Keratinocyte (primary cell): ENCODE results near the gene MED12. TPM values are rescaled to one million over a fixed set of nuclear protein-coding genes. Genes with fewer than 3 reads are reported as not detected.

ENCODE experiments used
- DNase-seq: peaks from one replicate; pipeline ENCODE4 v3.0.0-alpha.2; 2011; ENCODE audit warnings: low read depth, missing footprints, low spot score
- FAIRE-seq: peaks from 2 replicates; lab custom pipeline; 2011; peaks lifted over from hg19 to GRCh38; lab: Jason Lieb, UNC
- H2AFZ ChIP-seq: 2 replicates; pipeline ENCODE4 v1.6.0; 2012; ENCODE audit warnings: low read length, control low read depth, inconsistent platforms; ENCODE audit not compliant: control insufficient read depth
- H3K27ac ChIP-seq: 2 replicates; pipeline ENCODE4 v1.5.1; 2011; ENCODE audit warnings: low read length; ENCODE audit not compliant: control insufficient read depth, insufficient read depth
- H3K27me3 ChIP-seq: 3 replicates; pipeline ENCODE4 v1.6.0; 2011; ENCODE audit warnings: low read length; ENCODE audit not compliant: control insufficient read depth, insufficient read depth; ENCODE audit errors: extremely low read depth
- H3K36me3 ChIP-seq, 2 experiments: 2 replicates in 1 of 2; 3 replicates in 1 of 2; pipeline ENCODE4 v1.5.1; 2011; ENCODE audit warnings: low read length in 2 of 2, mild to moderate bottlenecking in 1 of 2; ENCODE audit not compliant: control insufficient read depth in 2 of 2, insufficient read depth in 2 of 2; ENCODE audit errors: extremely low read depth in 1 of 2
- H3K4me1 ChIP-seq: 3 replicates; pipeline ENCODE4 v1.5.1; 2011; ENCODE audit warnings: low read length; ENCODE audit not compliant: control insufficient read depth, insufficient read depth; ENCODE audit errors: extremely low read depth
- H3K4me2 ChIP-seq: 3 replicates; pipeline ENCODE4 v1.6.0; 2011; ENCODE audit warnings: low read depth, low read length; ENCODE audit not compliant: control insufficient read depth, insufficient read depth; ENCODE audit errors: extremely low read depth
- H3K4me3 ChIP-seq, 3 experiments: fragments of 200-600 bp in 1 of 3; sonication (generic) in 1 of 3; 2 replicates in 2 of 3; 3 replicates in 1 of 3; pipeline ENCODE4 v1.5.1; 2011 to 2016; ENCODE audit warnings: low read length in 3 of 3, mild to moderate bottlenecking in 3 of 3, control low read depth in 2 of 3, inconsistent platforms in 1 of 3, low read depth in 1 of 3, mixed read lengths in 1 of 3, mixed run types in 1 of 3, moderate library complexity in 1 of 3; ENCODE audit not compliant: control insufficient read depth in 2 of 3, insufficient read depth in 2 of 3; ENCODE audit errors: extremely low read depth in 1 of 3
- H3K79me2 ChIP-seq: 2 replicates; pipeline ENCODE4 v1.6.0; 2012; ENCODE audit warnings: low read length; ENCODE audit not compliant: control insufficient read depth, insufficient read depth
- H3K9ac ChIP-seq: 3 replicates; pipeline ENCODE4 v1.6.0; 2011; ENCODE audit warnings: low read length; ENCODE audit not compliant: control insufficient read depth, insufficient read depth; ENCODE audit errors: extremely low read depth
- H3K9me1 ChIP-seq: 3 replicates; pipeline ENCODE4 v1.6.0; 2011; ENCODE audit warnings: low read length; ENCODE audit not compliant: control insufficient read depth, insufficient read depth; ENCODE audit errors: extremely low read depth
- H3K9me3 ChIP-seq: 2 replicates; pipeline ENCODE4 v1.5.1; 2012; ENCODE audit warnings: low read depth, low read length; ENCODE audit not compliant: control insufficient read depth
- H4K20me1 ChIP-seq: 3 replicates; pipeline ENCODE4 v1.6.0; 2011; ENCODE audit warnings: low read length; ENCODE audit not compliant: control insufficient read depth, insufficient read depth; ENCODE audit errors: extremely low read depth
- CTCF ChIP-seq, 3 experiments: IDR thresholded peaks in 1 of 3; conservative IDR thresholded peaks in 1 of 3; optimal IDR thresholded peaks in 1 of 3; 2 replicates in 2 of 3; 3 replicates in 1 of 3; pipeline versions ENCODE3 to v1.5.1; 2011; ENCODE audit warnings: low read length in 3 of 3, mild to moderate bottlenecking in 3 of 3, moderate library complexity in 2 of 3, control low read depth in 1 of 3, inconsistent platforms in 1 of 3; ENCODE audit not compliant: insufficient read depth in 2 of 3; ENCODE audit errors: extremely low read depth in 1 of 3
- EZH2 ChIP-seq: IDR thresholded peaks from one replicate; pipeline ENCODE4 v1.6.1; 2012; ENCODE audit warnings: inconsistent platforms, mild to moderate bottlenecking, low read length, moderate library complexity
- dilution Hi-C: fragments of 300-500 bp; cut with MboI; formaldehyde crosslinking; loops from one replicate; pipeline ENCODE4 v1.7.0; 2020; ENCODE audit warnings: low sequenced_read_pairs; ENCODE audit not compliant: extremely low pct_ligation_motif_present
- polyA plus RNA-seq, 5 experiments: library from polyadenylated mRNA; depleted of rRNA in 3 of 5; stranded (reverse) in 3 of 5; stranded (forward) in 1 of 5; unstranded in 1 of 5; fragments of >200 nt; gene quantifications; 1 replicate in 1 of 5; 2 replicates in 3 of 5; 3 replicates in 1 of 5; pipeline versions ENCODE4 v1.2.1 to v1.2.3, GENCODE V29; 2011 to 2012; ENCODE audit warnings: missing spikeins in 2 of 5, low read depth in 1 of 5, low replicate concordance in 1 of 5

Gene MED12
- polyA plus RNA-seq, 1 donor (not counting 4 experiments of a cell fraction or from before 2014, with no cell fraction given) = 4.2 TPM

GRCh38 chrX:71095555-71095980, 22.8 kb upstream of the MED12 start, which contains the start of gene FOXO4:
Gene FOXO4 (plus strand): TSS chrX:71095851. CDS start chrX:71096529, 678 bp downstream.
- no peak for TF ChIP-seq EZH2
- no peak for DNase-seq
- Histone ChIP-seq H3K9me3 (no peaks in the 10 kb centered on the region), H3K9ac (peak within 1 kb of the TSS; percentile 67), H3K27me3 (no peaks in the 10 kb centered on the region), H3K4me1 (no peaks in the 10 kb centered on the region), H3K4me2 (peak within 1 kb of the TSS; percentile 80), H3K9me1 (no peaks in the 10 kb centered on the region), H3K36me3 (no peaks in the 10 kb centered on the region), H3K79me2 (no peaks in the 10 kb centered on the region), H3K4me3 (peak within 1 kb of the TSS; percentile 46 to 70 (median 51)), H3K27ac (no peak within 1 kb of the TSS), H4K20me1 (no peaks in the 10 kb centered on the region), H2AFZ (peak within 1 kb of the TSS; percentile 87)
- dilution Hi-C loops = no loop called here
- peak; percentile 13 for FAIRE-seq

GRCh38 chrX:71095981-71096759, 22.2 kb upstream of the MED12 start:
- DNase-seq = no peak
- H3K27me3 ChIP-seq = no peaks in the 10 kb centered on the region
- H3K9ac ChIP-seq = peak overlapping the region; percentile 34
- no peaks in the 10 kb centered on the region for H3K79me2 ChIP-seq
- peak overlapping the region; percentile 46 to 68 (median 51) for H3K4me3 ChIP-seq
- dilution Hi-C loops = no loop called here
- H4K20me1 ChIP-seq = no peaks in the 10 kb centered on the region
- peak overlapping the region; percentile 83 for H2AFZ ChIP-seq
- H3K36me3 ChIP-seq = no peaks in the 10 kb centered on the region
- no peaks in the 10 kb centered on the region for H3K9me1 ChIP-seq
- no peaks in the 10 kb centered on the region for H3K4me1 ChIP-seq
- H3K9me3 ChIP-seq = no peaks in the 10 kb centered on the region
- TF ChIP-seq CTCF (optimal IDR thresholded peaks at IDR 0.05 in 1 of 3, IDR thresholded peaks at IDR 0.05 in 1 of 3, conservative IDR thresholded peaks at IDR 0.05 in 1 of 3; ENCODE audit: extremely low read depth in 1 of 3, insufficient read depth in 2 of 3, low read length in 3 of 3) (no peak), EZH2 (no peak)
- FAIRE-seq = no peak
- H3K27ac ChIP-seq = no peak overlapping the region
- peak overlapping the region; percentile 80 for H3K4me2 ChIP-seq
